Neural cell (in vitro differentiated cells): ENCODE measurements around the gene CNRIP1.

ENCODE experiments used
- EP300 ChIP-seq: fragments of 450-650 bp; conservative IDR thresholded peaks from 2 replicates; pipeline ENCODE4 v1.6.1; 2014; ENCODE audit warnings: antibody characterized with exemption, mild to moderate bottlenecking, moderate library complexity; ENCODE audit not compliant: poor library complexity, severe bottlenecking
- EZH2 ChIP-seq: fragments of 200-600, 300-800 bp; shearing (Covaris generic), sonication (generic); IDR thresholded peaks from 2 replicates; pipeline ENCODE4 v1.6.1; 2014; ENCODE audit warnings: antibody characterized with exemption, low read length, borderline replicate concordance, mild to moderate bottlenecking; ENCODE audit not compliant: insufficient read depth, poor library complexity, severe bottlenecking
- MXI1 ChIP-seq: fragments of 450-650 bp; conservative IDR thresholded peaks from 2 replicates; pipeline ENCODE4 v1.6.1; 2014; ENCODE audit warnings: antibody characterized with exemption, mild to moderate bottlenecking; ENCODE audit not compliant: poor library complexity, severe bottlenecking
- POLR2AphosphoS5 ChIP-seq: IDR thresholded peaks from 2 replicates; pipeline ENCODE4 v1.6.1; 2012
- TF ChIP-seq, protein P1 (sequence below): fragments of 450-650 bp; IDR thresholded peaks from 2 replicates; pipeline ENCODE4 v1.5.1; 2014; ENCODE audit warnings: antibody characterized with exemption, mild to moderate bottlenecking, moderate library complexity; ENCODE audit not compliant: poor library complexity, severe bottlenecking
- TF ChIP-seq, protein P2 (sequence below): IDR thresholded peaks from 2 replicates; pipeline ENCODE4 v1.6.1; 2012; ENCODE audit warnings: borderline replicate concordance

DNA sequence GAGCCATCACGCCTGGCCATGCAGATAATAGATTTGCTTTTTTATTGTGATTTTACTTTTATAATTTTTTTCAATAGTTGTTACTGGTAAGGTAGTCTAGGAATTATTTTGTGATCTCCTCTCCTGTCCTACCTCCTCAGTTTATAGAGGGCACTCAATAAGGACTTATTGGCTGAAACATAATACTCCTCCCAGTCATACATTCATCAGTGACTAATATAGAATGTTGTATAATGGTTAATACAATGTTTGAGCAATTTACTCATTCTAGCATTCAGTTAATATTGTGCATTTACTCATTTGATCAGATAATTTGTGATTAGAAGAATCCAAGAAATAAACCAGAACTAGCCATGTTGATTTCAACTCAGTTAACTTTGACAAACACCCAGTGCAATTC is 41.6 kb downstream of the CNRIP1 start:
- TF ChIP-seq, protein P1, sequence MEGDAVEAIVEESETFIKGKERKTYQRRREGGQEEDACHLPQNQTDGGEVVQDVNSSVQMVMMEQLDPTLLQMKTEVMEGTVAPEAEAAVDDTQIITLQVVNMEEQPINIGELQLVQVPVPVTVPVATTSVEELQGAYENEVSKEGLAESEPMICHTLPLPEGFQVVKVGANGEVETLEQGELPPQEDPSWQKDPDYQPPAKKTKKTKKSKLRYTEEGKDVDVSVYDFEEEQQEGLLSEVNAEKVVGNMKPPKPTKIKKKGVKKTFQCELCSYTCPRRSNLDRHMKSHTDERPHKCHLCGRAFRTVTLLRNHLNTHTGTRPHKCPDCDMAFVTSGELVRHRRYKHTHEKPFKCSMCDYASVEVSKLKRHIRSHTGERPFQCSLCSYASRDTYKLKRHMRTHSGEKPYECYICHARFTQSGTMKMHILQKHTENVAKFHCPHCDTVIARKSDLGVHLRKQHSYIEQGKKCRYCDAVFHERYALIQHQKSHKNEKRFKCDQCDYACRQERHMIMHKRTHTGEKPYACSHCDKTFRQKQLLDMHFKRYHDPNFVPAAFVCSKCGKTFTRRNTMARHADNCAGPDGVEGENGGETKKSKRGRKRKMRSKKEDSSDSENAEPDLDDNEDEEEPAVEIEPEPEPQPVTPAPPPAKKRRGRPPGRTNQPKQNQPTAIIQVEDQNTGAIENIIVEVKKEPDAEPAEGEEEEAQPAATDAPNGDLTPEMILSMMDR, result no peak
- TF ChIP-seq EZH2 (no peak), MXI1 (no peak), EP300 (no peak), POLR2AphosphoS5 (no peak)
- TF ChIP-seq, protein P2, sequence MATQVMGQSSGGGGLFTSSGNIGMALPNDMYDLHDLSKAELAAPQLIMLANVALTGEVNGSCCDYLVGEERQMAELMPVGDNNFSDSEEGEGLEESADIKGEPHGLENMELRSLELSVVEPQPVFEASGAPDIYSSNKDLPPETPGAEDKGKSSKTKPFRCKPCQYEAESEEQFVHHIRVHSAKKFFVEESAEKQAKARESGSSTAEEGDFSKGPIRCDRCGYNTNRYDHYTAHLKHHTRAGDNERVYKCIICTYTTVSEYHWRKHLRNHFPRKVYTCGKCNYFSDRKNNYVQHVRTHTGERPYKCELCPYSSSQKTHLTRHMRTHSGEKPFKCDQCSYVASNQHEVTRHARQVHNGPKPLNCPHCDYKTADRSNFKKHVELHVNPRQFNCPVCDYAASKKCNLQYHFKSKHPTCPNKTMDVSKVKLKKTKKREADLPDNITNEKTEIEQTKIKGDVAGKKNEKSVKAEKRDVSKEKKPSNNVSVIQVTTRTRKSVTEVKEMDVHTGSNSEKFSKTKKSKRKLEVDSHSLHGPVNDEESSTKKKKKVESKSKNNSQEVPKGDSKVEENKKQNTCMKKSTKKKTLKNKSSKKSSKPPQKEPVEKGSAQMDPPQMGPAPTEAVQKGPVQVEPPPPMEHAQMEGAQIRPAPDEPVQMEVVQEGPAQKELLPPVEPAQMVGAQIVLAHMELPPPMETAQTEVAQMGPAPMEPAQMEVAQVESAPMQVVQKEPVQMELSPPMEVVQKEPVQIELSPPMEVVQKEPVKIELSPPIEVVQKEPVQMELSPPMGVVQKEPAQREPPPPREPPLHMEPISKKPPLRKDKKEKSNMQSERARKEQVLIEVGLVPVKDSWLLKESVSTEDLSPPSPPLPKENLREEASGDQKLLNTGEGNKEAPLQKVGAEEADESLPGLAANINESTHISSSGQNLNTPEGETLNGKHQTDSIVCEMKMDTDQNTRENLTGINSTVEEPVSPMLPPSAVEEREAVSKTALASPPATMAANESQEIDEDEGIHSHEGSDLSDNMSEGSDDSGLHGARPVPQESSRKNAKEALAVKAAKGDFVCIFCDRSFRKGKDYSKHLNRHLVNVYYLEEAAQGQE, result no peak
